Brain microvascular endothelial cell (primary cell): Measurements from ENCODE around the gene VEGFA.

ENCODE experiments used
- DNase-seq: peaks from one replicate; pipeline ENCODE4 v3.0.0-alpha.2; 2020
- H3K27ac ChIP-seq: fragments of 250-450 bp; sonication (Bioruptor Pico); 2 replicates; pipeline ENCODE4 v1.5.1; 2020; ENCODE audit warnings: mild to moderate bottlenecking, moderate library complexity
- H3K27me3 ChIP-seq: fragments of 250-450 bp; sonication (Bioruptor Pico); replicated peaks from 2 replicates; pipeline ENCODE4 v1.5.1; 2020; ENCODE audit warnings: mild to moderate bottlenecking
- H3K36me3 ChIP-seq: fragments of 250-450 bp; sonication (Bioruptor Pico); replicated peaks from 2 replicates; pipeline ENCODE4 v1.5.1; 2020; ENCODE audit warnings: mild to moderate bottlenecking
- H3K4me3 ChIP-seq: 2 replicates; pipeline ENCODE4 v1.5.1; 2011; ENCODE audit warnings: low read depth, mild to moderate bottlenecking, control low read depth, low read length, moderate library complexity
- CTCF ChIP-seq: IDR thresholded peaks from 2 replicates; pipeline ENCODE4 v1.5.1; 2011; ENCODE audit warnings: low read depth, mild to moderate bottlenecking, moderate library complexity, low read length, control low read depth, inconsistent platforms; ENCODE audit errors: missing control alignments
- in situ Hi-C: cut with HindIII; loops from 2 replicates; pipeline ENCODE4 v1.10.0; 2017; ENCODE audit warnings: low sequenced_read_pairs, low pct_ligation_motif_present

VEGFA gene

GRCh38 chr6:43825187-43826115 is 55.4 kb downstream of the VEGFA start:
- Histone ChIP-seq H3K36me3 (no peaks in the 10 kb centered on the region), H3K27me3 (peaks cover 6% of the 10 kb centered on the region), H3K27ac (no peak overlapping the region), H3K4me3 (no peak overlapping the region)
- no peak for DNase-seq
- no peak for TF ChIP-seq CTCF
- in situ Hi-C loops = no loop called here

GRCh38 chr6:43826730-43827129 is 56.7 kb downstream of the VEGFA start:
- TF ChIP-seq CTCF = no peak
- Histone ChIP-seq H3K27ac (no peak overlapping the region), H3K36me3 (no peaks in the 10 kb centered on the region), H3K27me3 (peaks cover 6% of the 10 kb centered on the region), H3K4me3 (no peak overlapping the region)
- in situ Hi-C loops = no loop called here
- DNase-seq = no peak

- in situ Hi-C loops = no loop called here
- Histone ChIP-seq H3K27me3 (peaks cover 6% of the 10 kb centered on the region), H3K4me3 (no peak overlapping the region), H3K27ac (no peak overlapping the region), H3K36me3 (no peaks in the 10 kb centered on the region)
- DNase-seq = no peak
- no peak for TF ChIP-seq CTCF
These were observed 57.9 kb downstream of the VEGFA start for GRCh38 chr6:43827898-43828297.

- Histone ChIP-seq H3K27me3 (peaks cover 3% of the 10 kb centered on the region), H3K27ac (no peak overlapping the region), H3K36me3 (no peaks in the 10 kb centered on the region), H3K4me3 (no peak overlapping the region)
- in situ Hi-C loops = no loop called here
- no peak for TF ChIP-seq CTCF
- no peak for DNase-seq
These were observed 58.7 kb downstream of the VEGFA start for GRCh38 chr6:43828711-43829110.

GRCh38 chr6:43829470-43829869 is 59.5 kb downstream of the VEGFA start:
- no peaks in the 10 kb centered on the region for H3K36me3 ChIP-seq
- no peak overlapping the region for H3K4me3 ChIP-seq
- in situ Hi-C loops = no loop called here
- peaks cover 1% of the 10 kb centered on the region for H3K27me3 ChIP-seq
- H3K27ac ChIP-seq = no peak overlapping the region
- no peak for TF ChIP-seq CTCF
- no peak for DNase-seq
